Measurements from ENCODE around the gene PTPN1.
"Not testable (repeated sequence)": the region's sequence is repeated elsewhere in the genome, so short reads cannot be mapped to it uniquely, and the experiment has no call there.

The PTPN1 gene

GRCh38 chr20:50472693-50473664, 37.2 kb upstream of the PTPN1 start:
- no peak for DNase-seq (ENCODE audit: low read depth)
- TF ChIP-seq CTCF (IDR thresholded peaks at IDR 0.05; ENCODE audit: insufficient read depth, low read depth, low read length, missing control alignments) = no peak
- H3K4me3 ChIP-seq (ENCODE audit: low read depth, low read length) = no peak overlapping the region

GRCh38 chr20:50474356-50474755, 35.8 kb upstream of the PTPN1 start:
- not testable (repeated sequence) for H3K4me3 ChIP-seq (ENCODE audit: low read depth, low read length); DNase-seq (ENCODE audit: low read depth)

- no peak for TF ChIP-seq CTCF (IDR thresholded peaks at IDR 0.05; ENCODE audit: insufficient read depth, low read depth, low read length, missing control alignments)
- DNase-seq (ENCODE audit: low read depth) = no peak
- no peak overlapping the region for H3K4me3 ChIP-seq (ENCODE audit: low read depth, low read length)
Measured at GRCh38 chr20:50475681-50476292, 34.4 kb upstream of the PTPN1 start.

GRCh38 chr20:50477239-50477872, 32.8 kb upstream of the PTPN1 start:
- TF ChIP-seq CTCF (IDR thresholded peaks at IDR 0.05; ENCODE audit: insufficient read depth, low read depth, low read length, missing control alignments) = no peak
- DNase-seq (ENCODE audit: low read depth) = no peak
- H3K4me3 ChIP-seq (ENCODE audit: low read depth, low read length) = no peak overlapping the region

- H3K4me3 ChIP-seq (ENCODE audit: low read depth, low read length) = no peak overlapping the region
- DNase-seq (ENCODE audit: low read depth) = peak; percentile 85
- peak; percentile 87 for TF ChIP-seq CTCF (IDR thresholded peaks at IDR 0.05; ENCODE audit: insufficient read depth, low read depth, low read length, missing control alignments)
Measured at GRCh38 chr20:50478162-50478990, 31.8 kb upstream of the PTPN1 start.

GRCh38 chr20:50481741-50482140, 28.4 kb upstream of the PTPN1 start:
- no peak for DNase-seq (ENCODE audit: low read depth)
- TF ChIP-seq CTCF (IDR thresholded peaks at IDR 0.05; ENCODE audit: insufficient read depth, low read depth, low read length, missing control alignments) = no peak
- H3K4me3 ChIP-seq (ENCODE audit: low read depth, low read length) = no peak overlapping the region
